ENCODE measurements around the gene SQSTM1.

The SQSTM1 gene

GRCh38 chr5:179794575-179794974 is 26.1 kb upstream of the SQSTM1 start:
- DNase-seq (ENCODE audit: low read depth, low spot score): no peak

- DNase-seq (ENCODE audit: low read depth, low spot score): no peak
Measured at GRCh38 chr5:179795049-179795862, 25.4 kb upstream of the SQSTM1 start.

- DNase-seq (ENCODE audit: low read depth, low spot score): no peak
Measured at GRCh38 chr5:179795863-179796833, 24.6 kb upstream of the SQSTM1 start.

GRCh38 chr5:179796877-179797608 is 23.7 kb upstream of the SQSTM1 start:
- DNase-seq (ENCODE audit: low read depth, low spot score): no peak

- DNase-seq (ENCODE audit: low read depth, low spot score): no peak
Measured at GRCh38 chr5:179797741-179798140, 23.0 kb upstream of the SQSTM1 start.

GRCh38 chr5:179798144-179798770 is 22.4 kb upstream of the SQSTM1 start:
- DNase-seq (ENCODE audit: low read depth, low spot score): no peak

- no peak for DNase-seq (ENCODE audit: low read depth, low spot score)
Measured at GRCh38 chr5:179798771-179799643, 21.7 kb upstream of the SQSTM1 start.

GRCh38 chr5:179799644-179799973 is 21.1 kb upstream of the SQSTM1 start:
- DNase-seq (ENCODE audit: low read depth, low spot score): no peak

- DNase-seq (ENCODE audit: low read depth, low spot score): no peak
Measured at GRCh38 chr5:179800071-179800695, 20.5 kb upstream of the SQSTM1 start.

GRCh38 chr5:179800696-179801201 is 20.0 kb upstream of the SQSTM1 start:
- no peak for DNase-seq (ENCODE audit: low read depth, low spot score)

- peak; percentile 67 for DNase-seq (ENCODE audit: low read depth, low spot score)
Measured at GRCh38 chr5:179801304-179802206, 19.1 kb upstream of the SQSTM1 start.

- DNase-seq (ENCODE audit: low read depth, low spot score): no peak
Measured at GRCh38 chr5:179802207-179802883, 18.4 kb upstream of the SQSTM1 start.

GRCh38 chr5:179802950-179803562 is 17.6 kb upstream of the SQSTM1 start:
- no peak for DNase-seq (ENCODE audit: low read depth, low spot score)

GRCh38 chr5:179803651-179804554 is 16.8 kb upstream of the SQSTM1 start:
- DNase-seq (ENCODE audit: low read depth, low spot score): no peak

- DNase-seq (ENCODE audit: low read depth, low spot score): no peak
Measured at GRCh38 chr5:179804555-179804947, 16.2 kb upstream of the SQSTM1 start.

GRCh38 chr5:179805070-179805528 is 15.6 kb upstream of the SQSTM1 start:
- DNase-seq (ENCODE audit: low read depth, low spot score): no peak
